Suprapubic skin (tissue), 3 donors: ENCODE results near the gene PHF12.

Experiments used
- EP300 ChIP-seq: sonication (generic); formaldehyde crosslinking; IDR thresholded peaks from one replicate; pipeline ENCODE4 v1.6.1; 2017; ENCODE audit warnings: antibody characterized with exemption
- POLR2A ChIP-seq, 2 donors: fragments of 450-650 bp; IDR thresholded peaks; one replicate each; pipeline ENCODE4 v1.6.1; 2017; ENCODE audit warnings: antibody characterized with exemption in 2 of 2, mild to moderate bottlenecking in 2 of 2, moderate library complexity in 2 of 2
- TF ChIP-seq, protein P1 (sequence below), 2 donors: fragments of 200-600 bp in 1 of 2; fragments of 450-650 bp in 1 of 2; sonication (generic) in 1 of 2; IDR thresholded peaks; one replicate each; pipeline ENCODE4 v1.5.1; 2016 to 2019; ENCODE audit warnings: antibody characterized with exemption in 2 of 2, mild to moderate bottlenecking in 1 of 2, moderate library complexity in 1 of 2

DNA sequence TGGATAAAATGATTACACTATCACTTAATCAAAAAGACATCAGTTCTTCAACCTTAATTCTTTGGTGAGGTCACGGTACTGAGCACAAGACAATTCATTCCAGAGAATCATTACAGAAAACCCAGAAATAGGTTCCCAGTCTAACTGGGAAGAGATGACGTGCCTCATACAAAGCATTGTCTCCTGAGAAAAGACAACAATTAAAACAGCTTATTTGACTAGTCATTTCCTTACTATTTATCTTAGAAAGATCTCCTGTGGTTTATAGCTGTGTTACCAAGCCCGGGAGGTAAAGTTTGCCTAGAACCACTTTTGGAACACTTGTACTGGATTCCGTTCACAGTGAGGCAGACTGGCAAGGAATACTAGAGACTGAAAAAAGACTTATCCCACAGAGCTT, 5.1 kb downstream of the PHF12 start:
- TF ChIP-seq EP300 = no peak
- TF ChIP-seq, protein P1, sequence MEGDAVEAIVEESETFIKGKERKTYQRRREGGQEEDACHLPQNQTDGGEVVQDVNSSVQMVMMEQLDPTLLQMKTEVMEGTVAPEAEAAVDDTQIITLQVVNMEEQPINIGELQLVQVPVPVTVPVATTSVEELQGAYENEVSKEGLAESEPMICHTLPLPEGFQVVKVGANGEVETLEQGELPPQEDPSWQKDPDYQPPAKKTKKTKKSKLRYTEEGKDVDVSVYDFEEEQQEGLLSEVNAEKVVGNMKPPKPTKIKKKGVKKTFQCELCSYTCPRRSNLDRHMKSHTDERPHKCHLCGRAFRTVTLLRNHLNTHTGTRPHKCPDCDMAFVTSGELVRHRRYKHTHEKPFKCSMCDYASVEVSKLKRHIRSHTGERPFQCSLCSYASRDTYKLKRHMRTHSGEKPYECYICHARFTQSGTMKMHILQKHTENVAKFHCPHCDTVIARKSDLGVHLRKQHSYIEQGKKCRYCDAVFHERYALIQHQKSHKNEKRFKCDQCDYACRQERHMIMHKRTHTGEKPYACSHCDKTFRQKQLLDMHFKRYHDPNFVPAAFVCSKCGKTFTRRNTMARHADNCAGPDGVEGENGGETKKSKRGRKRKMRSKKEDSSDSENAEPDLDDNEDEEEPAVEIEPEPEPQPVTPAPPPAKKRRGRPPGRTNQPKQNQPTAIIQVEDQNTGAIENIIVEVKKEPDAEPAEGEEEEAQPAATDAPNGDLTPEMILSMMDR (IDR thresholded peaks at IDR 0.05) = no peak
- TF ChIP-seq POLR2A (IDR thresholded peaks at IDR 0.05) = no peak
